Measurements from ENCODE around the gene GALNT9.

The GALNT9 gene

DNA sequence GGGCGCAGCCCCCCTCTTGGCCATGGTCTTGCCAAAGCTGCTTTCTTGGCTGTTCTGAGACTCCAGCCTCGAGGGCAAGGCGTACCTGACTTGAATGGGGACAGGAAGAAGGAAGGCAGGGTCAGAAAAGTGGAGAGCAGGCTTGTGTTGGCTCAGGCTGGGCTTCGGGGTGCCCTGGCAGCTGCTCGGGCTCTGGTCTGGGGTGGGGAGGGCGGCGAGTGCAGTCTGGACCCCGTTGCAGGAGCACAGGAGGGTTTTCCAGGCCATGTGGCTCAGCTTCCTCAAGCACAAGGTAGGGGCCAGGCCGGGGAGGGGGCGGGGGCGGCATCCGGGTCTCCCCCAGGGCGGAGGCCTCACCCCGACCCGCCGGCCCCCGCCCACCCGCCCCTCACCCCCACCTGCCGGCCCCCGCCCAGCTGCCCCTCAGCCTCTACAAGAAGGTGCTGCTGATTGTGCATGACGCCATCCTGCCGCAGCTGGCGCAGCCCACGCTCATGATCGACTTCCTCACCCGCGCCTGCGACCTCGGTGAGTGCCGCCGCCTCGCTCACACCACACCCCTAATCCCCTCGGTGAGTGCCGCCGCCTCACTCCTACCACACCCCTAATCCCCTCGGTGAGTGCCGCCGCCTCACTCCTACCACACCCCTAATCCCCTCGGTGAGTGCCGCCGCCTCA, 180.9 kb downstream of the GALNT9 start:
- Histone ChIP-seq H3K9me3 (ENCODE audit: severe bottlenecking) (no peaks in the 10 kb centered on the region), H3K4me1 (ENCODE audit: insufficient read depth, poor library complexity, severe bottlenecking) (no peaks in the 10 kb centered on the region), H3K27me3 (ENCODE audit: insufficient read depth, poor library complexity, severe bottlenecking) (no peaks in the 10 kb centered on the region), H3K4me3 (ENCODE audit: severe bottlenecking) (no peak overlapping the region), H3K36me3 (ENCODE audit: low read depth) (peaks cover 16% of the 10 kb centered on the region), H3K27ac (ENCODE audit: poor library complexity, severe bottlenecking) (no peak overlapping the region)
- TF ChIP-seq, protein P1, sequence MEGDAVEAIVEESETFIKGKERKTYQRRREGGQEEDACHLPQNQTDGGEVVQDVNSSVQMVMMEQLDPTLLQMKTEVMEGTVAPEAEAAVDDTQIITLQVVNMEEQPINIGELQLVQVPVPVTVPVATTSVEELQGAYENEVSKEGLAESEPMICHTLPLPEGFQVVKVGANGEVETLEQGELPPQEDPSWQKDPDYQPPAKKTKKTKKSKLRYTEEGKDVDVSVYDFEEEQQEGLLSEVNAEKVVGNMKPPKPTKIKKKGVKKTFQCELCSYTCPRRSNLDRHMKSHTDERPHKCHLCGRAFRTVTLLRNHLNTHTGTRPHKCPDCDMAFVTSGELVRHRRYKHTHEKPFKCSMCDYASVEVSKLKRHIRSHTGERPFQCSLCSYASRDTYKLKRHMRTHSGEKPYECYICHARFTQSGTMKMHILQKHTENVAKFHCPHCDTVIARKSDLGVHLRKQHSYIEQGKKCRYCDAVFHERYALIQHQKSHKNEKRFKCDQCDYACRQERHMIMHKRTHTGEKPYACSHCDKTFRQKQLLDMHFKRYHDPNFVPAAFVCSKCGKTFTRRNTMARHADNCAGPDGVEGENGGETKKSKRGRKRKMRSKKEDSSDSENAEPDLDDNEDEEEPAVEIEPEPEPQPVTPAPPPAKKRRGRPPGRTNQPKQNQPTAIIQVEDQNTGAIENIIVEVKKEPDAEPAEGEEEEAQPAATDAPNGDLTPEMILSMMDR (IDR thresholded peaks at IDR 0.05; ENCODE audit: poor library complexity, severe bottlenecking), result no peak
- peak; percentile 51 for DNase-seq (ENCODE audit: low spot score)
- no peak for ATAC-seq (ENCODE audit: low read depth)

DNA sequence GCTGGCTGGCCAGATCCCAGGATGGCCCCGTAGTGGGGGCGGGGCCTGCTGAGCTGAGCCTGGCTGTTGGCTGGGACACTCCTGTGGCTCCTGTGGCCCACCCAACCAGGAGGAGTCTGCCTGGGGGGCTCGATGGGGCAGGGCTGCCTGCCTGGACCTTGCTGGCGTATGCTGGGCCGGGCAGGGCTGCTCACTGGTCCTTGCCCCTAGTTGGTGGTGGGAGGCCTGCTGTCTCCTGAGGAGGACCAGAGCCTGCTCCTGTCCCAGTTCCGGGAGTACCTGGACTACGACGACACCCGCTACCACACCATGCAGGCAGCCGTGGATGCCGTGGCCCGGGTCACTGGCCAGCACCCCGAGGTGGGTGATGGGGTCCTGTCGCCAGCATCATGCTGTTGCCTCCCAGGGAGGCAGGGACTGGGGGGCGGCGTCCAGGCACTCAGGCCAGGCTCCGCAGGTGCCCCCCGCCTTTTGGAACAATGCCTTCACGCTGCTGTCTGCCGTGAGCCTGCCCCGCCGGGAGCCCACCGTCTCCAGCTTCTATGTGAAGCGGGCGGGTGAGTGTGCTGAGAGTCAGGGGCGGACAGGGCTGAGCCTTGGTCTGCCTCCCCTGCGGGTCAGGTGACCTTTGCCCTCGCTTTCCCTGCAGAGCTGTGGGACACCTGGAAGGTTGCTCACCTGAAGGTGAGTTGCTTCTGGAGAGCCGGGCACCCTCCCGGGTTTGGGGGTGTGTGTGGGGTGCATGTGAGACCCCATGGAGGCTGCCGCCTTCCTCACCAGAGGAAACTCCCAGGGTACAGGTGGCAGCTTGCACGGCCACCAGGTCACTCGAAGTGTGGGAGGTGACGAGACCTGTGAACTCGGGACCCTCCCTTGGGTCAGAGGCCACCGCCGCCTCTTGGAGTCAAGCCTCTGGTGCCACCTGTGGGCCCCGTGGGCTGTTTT, 181.7 kb downstream of the GALNT9 start:
- Histone ChIP-seq H3K27me3 (ENCODE audit: insufficient read depth, poor library complexity, severe bottlenecking) (no peaks in the 10 kb centered on the region), H3K36me3 (ENCODE audit: low read depth) (peaks cover 16% of the 10 kb centered on the region), H3K4me1 (ENCODE audit: insufficient read depth, poor library complexity, severe bottlenecking) (no peaks in the 10 kb centered on the region), H3K4me3 (ENCODE audit: severe bottlenecking) (no peak overlapping the region), H3K27ac (ENCODE audit: poor library complexity, severe bottlenecking) (no peak overlapping the region), H3K9me3 (ENCODE audit: severe bottlenecking) (no peaks in the 10 kb centered on the region)
- ATAC-seq (ENCODE audit: low read depth), result no peak
- TF ChIP-seq, protein P1 (IDR thresholded peaks at IDR 0.05; ENCODE audit: poor library complexity, severe bottlenecking), result no peak
- DNase-seq (ENCODE audit: low spot score), result peak; percentile 38

DNA sequence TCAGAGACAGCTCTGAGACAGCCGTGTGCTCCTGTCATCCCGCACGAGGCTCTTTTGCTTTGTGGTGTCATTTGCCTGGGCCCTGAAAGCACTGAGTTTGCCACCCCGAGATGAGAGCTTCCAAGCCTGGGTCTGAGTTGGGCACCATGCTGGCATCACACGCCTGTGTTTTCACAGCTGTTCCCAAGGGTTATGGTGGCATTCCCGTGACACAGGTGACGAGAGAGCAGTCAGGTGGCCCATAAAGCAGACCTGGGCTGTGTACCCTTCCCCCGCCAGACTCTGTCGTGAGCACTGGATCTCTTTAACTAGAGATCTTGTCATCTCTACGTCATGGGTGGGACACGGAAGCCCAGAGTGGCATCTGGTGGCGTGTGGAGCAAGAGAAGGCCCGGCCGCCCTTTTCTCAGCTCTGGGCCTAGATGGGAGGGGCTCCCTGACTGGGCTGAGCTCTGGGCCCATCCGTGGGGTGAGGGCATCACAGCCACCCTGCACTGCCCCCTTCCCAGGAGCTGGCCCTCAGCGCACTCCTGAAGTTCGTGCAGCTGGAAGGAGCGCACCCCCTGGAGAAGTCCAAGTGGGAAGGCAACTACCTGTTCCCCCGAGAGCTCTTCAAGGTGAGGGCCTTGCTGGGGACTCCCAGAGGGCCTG, 182.5 kb downstream of the GALNT9 start:
- no peaks in the 10 kb centered on the region for H3K9me3 ChIP-seq (ENCODE audit: severe bottlenecking)
- DNase-seq (ENCODE audit: low spot score), result no peak
- TF ChIP-seq, protein P1 (IDR thresholded peaks at IDR 0.05; ENCODE audit: poor library complexity, severe bottlenecking), result no peak
- H3K4me3 ChIP-seq (ENCODE audit: severe bottlenecking), result no peak overlapping the region
- no peak overlapping the region for H3K27ac ChIP-seq (ENCODE audit: poor library complexity, severe bottlenecking)
- H3K4me1 ChIP-seq (ENCODE audit: insufficient read depth, poor library complexity, severe bottlenecking), result no peaks in the 10 kb centered on the region
- H3K36me3 ChIP-seq (ENCODE audit: low read depth), result peaks cover 19% of the 10 kb centered on the region
- no peak for ATAC-seq (ENCODE audit: low read depth)
- no peaks in the 10 kb centered on the region for H3K27me3 ChIP-seq (ENCODE audit: insufficient read depth, poor library complexity, severe bottlenecking)
